ENCODE data around the gene DLX3. TPM values are rescaled to one million over a fixed set of nuclear protein-coding genes. Genes with fewer than 3 reads are reported as not detected.
A peak's percentile ranks its signal among the peaks of the same experiment; 100 is the strongest.

DLX3 gene
- polyA plus RNA-seq, 3 donors = not detected

DNA sequence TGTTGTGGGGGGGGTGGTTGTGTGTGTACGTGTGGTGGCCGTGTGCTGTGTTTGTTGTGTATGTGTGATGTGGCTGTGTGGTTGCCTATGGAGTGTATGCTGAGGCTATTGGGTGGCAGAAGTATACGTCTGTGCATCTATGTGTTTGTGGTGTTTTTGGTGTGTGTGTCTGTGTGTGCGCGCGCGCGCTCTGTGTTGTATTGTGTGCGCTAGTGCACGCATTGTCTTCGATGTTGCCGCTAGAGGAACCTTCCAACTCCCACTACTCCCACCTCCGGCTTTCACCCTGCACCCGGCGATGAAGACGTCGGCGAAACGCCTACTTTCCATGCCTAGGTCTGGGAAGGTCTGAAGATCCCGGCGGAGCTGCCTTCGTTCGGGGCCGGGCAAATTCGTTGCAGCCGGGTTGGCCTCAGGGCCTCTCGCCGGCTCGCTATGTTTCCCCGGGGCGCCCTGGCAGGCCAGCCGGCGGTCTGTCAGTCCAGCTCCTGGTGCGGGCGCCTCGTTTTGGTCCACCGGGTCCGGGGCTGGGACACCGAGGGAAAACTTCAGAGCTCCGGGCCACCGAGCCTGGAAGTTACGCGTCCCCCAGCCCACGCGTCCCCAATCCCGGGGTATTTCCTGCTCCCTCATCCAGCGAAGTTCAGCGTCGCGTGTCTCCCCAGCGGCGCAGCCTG, 31.3 kb downstream of the DLX3 start:
- peaks cover 17 to 31% of the 10 kb centered on the region in 2 donors for H3K36me3 Mint-ChIP-seq
- H3K4me2 ChIP-seq (replicated peaks; ENCODE audit: extremely low read depth, low read length, poor library complexity, severe bottlenecking) = peak overlapping the region; percentile 76
- H3K4me3 ChIP-seq (replicated peaks in 1 of 3; ENCODE audit: low read depth in 2 of 3, low read length in 3 of 3) = peak overlapping the region in 1 of 3 experiments; percentile 72
- peaks cover 67% of the 10 kb centered on the region for H3K4me1 Mint-ChIP-seq
- peak overlapping the region in 1 of 7 donors; percentile 54 for H3K27ac Mint-ChIP-seq
- peaks cover 60 to 81% (median 79%) of the 10 kb centered on the region in 3 donors for H3K27me3 Mint-ChIP-seq (ENCODE audit: low read depth in 3 of 3)
- H3K27me3 ChIP-seq (ENCODE audit: control insufficient read depth in 2 of 2, insufficient read depth in 2 of 2, low read length in 2 of 2) = peaks cover 26 to 66% of the 10 kb centered on the region in 2 donors
- peak overlapping the region; percentile 12 for H2AFZ ChIP-seq (ENCODE audit: insufficient read depth, low read depth, low read length, poor library complexity, severe bottlenecking)
- no peaks in the 10 kb centered on the region for H3K79me2 ChIP-seq (ENCODE audit: insufficient read depth, low read length)
- no peaks in the 10 kb centered on the region for H3K36me3 ChIP-seq (replicated peaks in 1 of 2; ENCODE audit: control insufficient read depth in 1 of 2, insufficient read depth in 2 of 2, low read length in 2 of 2)
- TF ChIP-seq, protein P1, sequence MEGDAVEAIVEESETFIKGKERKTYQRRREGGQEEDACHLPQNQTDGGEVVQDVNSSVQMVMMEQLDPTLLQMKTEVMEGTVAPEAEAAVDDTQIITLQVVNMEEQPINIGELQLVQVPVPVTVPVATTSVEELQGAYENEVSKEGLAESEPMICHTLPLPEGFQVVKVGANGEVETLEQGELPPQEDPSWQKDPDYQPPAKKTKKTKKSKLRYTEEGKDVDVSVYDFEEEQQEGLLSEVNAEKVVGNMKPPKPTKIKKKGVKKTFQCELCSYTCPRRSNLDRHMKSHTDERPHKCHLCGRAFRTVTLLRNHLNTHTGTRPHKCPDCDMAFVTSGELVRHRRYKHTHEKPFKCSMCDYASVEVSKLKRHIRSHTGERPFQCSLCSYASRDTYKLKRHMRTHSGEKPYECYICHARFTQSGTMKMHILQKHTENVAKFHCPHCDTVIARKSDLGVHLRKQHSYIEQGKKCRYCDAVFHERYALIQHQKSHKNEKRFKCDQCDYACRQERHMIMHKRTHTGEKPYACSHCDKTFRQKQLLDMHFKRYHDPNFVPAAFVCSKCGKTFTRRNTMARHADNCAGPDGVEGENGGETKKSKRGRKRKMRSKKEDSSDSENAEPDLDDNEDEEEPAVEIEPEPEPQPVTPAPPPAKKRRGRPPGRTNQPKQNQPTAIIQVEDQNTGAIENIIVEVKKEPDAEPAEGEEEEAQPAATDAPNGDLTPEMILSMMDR (IDR thresholded peaks at IDR 0.05) = no peak
- H3K27ac ChIP-seq (ENCODE audit: low read depth in 1 of 2, low read length in 2 of 2) = no peak overlapping the region
- H3K9me3 ChIP-seq (replicated peaks in 1 of 2; ENCODE audit: control insufficient read depth in 1 of 2, insufficient read depth in 1 of 2, low read length in 2 of 2) = peaks cover 0 to 17% of the 10 kb centered on the region in 2 donors
- 4% methylated on average over 40 of the region's 52 CpGs for WGBS (ENCODE audit: insufficient coverage)
- H3K9ac ChIP-seq (ENCODE audit: insufficient read depth, low read length, poor library complexity, severe bottlenecking) = no peak overlapping the region
- peaks cover 0 to 27% (median 20%) of the 10 kb centered on the region in 7 donors for H3K9me3 Mint-ChIP-seq
- DNase-seq = no peak
- peaks cover 58 to 67% of the 10 kb centered on the region in 2 donors for H3K4me1 ChIP-seq (ENCODE audit: control insufficient read depth in 1 of 2, insufficient read depth in 2 of 2, low read length in 2 of 2)
- H3K4me3 Mint-ChIP-seq = peak overlapping the region; percentile 73 to 94
- no peaks in the 10 kb centered on the region for H4K20me1 ChIP-seq (ENCODE audit: insufficient read depth, low read length)
- intact Hi-C loops (cut with micrococcal nuclease) = no loop called here

DNA sequence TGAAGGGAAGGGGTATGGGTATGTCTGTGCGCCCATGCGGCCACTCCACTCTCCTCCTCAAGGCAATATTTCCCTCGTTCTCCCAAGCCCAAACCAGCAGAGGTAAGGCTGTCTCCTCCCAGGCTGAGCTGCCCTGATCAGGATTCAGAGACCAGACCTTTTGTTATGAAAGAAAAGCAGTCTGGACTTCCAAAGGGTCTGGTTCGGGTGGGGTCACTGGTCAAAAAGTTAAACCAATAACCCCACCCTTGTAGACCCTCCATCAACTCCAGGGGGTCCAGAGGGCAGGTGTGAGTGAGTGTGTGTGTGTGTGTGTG, 31.8 kb downstream of the DLX3 start:
- peaks cover 62 to 83% (median 79%) of the 10 kb centered on the region in 3 donors for H3K27me3 Mint-ChIP-seq (ENCODE audit: low read depth in 3 of 3)
- no peak overlapping the region for H3K4me2 ChIP-seq (replicated peaks; ENCODE audit: extremely low read depth, low read length, poor library complexity, severe bottlenecking)
- H3K4me1 Mint-ChIP-seq = peaks cover 64% of the 10 kb centered on the region
- peak overlapping the region in 1 of 3 experiments; percentile 72 for H3K4me3 ChIP-seq (replicated peaks in 1 of 3; ENCODE audit: low read depth in 2 of 3, low read length in 3 of 3)
- H3K36me3 Mint-ChIP-seq = peaks cover 17 to 31% of the 10 kb centered on the region in 2 donors
- no CpG with 5 or more reads among the region's 4 CpGs for WGBS (ENCODE audit: insufficient coverage)
- H2AFZ ChIP-seq (ENCODE audit: insufficient read depth, low read depth, low read length, poor library complexity, severe bottlenecking) = no peak overlapping the region
- H3K4me1 ChIP-seq (ENCODE audit: control insufficient read depth in 1 of 2, insufficient read depth in 2 of 2, low read length in 2 of 2) = peaks cover 54 to 62% of the 10 kb centered on the region in 2 donors
- peaks cover 0 to 17% of the 10 kb centered on the region in 2 donors for H3K9me3 ChIP-seq (replicated peaks in 1 of 2; ENCODE audit: control insufficient read depth in 1 of 2, insufficient read depth in 1 of 2, low read length in 2 of 2)
- no peaks in the 10 kb centered on the region for H3K79me2 ChIP-seq (ENCODE audit: insufficient read depth, low read length)
- no peak for DNase-seq
- peaks cover 0 to 27% (median 20%) of the 10 kb centered on the region in 7 donors for H3K9me3 Mint-ChIP-seq
- peak overlapping the region in 1 of 2 donors; percentile 94 for H3K4me3 Mint-ChIP-seq
- intact Hi-C loops (cut with micrococcal nuclease) = no loop called here
- H3K27ac Mint-ChIP-seq = no peak overlapping the region
- H3K36me3 ChIP-seq (replicated peaks in 1 of 2; ENCODE audit: control insufficient read depth in 1 of 2, insufficient read depth in 2 of 2, low read length in 2 of 2) = no peaks in the 10 kb centered on the region
- H4K20me1 ChIP-seq (ENCODE audit: insufficient read depth, low read length) = no peaks in the 10 kb centered on the region
- H3K27me3 ChIP-seq (ENCODE audit: control insufficient read depth in 2 of 2, insufficient read depth in 2 of 2, low read length in 2 of 2) = peaks cover 26 to 70% of the 10 kb centered on the region in 2 donors
- H3K27ac ChIP-seq (ENCODE audit: low read depth in 1 of 2, low read length in 2 of 2) = no peak overlapping the region
- no peak overlapping the region for H3K9ac ChIP-seq (ENCODE audit: insufficient read depth, low read length, poor library complexity, severe bottlenecking)
- TF ChIP-seq, protein P1 (IDR thresholded peaks at IDR 0.05) = no peak
